Prostate gland (tissue), 2 donors: ENCODE results near the gene SPA17.

Source experiments
- POLR2A ChIP-seq: fragments of 450-650 bp; IDR thresholded peaks from one replicate; pipeline ENCODE4 v1.6.1; 2016; ENCODE audit warnings: antibody characterized with exemption, mild to moderate bottlenecking
- POLR2AphosphoS5 ChIP-seq: sonication (generic); formaldehyde crosslinking; IDR thresholded peaks from one replicate; pipeline ENCODE4 v1.6.1; 2017; ENCODE audit warnings: antibody characterized with exemption
- TF ChIP-seq, protein P1 (sequence below), 4 experiments: fragments of 200-600 bp in 2 of 4; fragments of 450-650 bp in 2 of 4; sonication (generic) in 2 of 4; IDR thresholded peaks; 1 replicate in 3 of 4; 2 replicates in 1 of 4; pipeline ENCODE4 v1.5.1; 2016 to 2019; ENCODE audit warnings: antibody characterized with exemption in 4 of 4, mild to moderate bottlenecking in 2 of 4, moderate library complexity in 2 of 4

DNA sequence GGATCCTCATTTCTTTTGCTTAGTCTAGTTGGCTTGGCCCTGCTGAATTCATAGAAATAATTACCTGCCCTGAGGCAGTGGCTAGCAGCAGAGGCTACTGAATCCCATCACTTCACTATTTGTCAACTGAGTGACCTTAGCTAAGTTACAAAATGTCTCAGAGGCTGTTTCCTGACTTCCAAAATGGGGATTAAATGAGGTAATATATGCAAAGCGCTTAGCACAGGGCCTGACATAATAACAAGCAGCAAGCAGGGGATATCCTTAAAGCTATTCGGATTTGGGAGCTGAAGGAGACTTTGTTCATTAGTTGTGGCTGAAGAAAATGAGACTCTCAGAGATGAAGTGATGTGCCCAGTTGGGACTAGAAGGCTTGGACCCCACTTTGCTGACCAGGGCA, 68.9 kb downstream of the SPA17 start:
- TF ChIP-seq, protein P1, sequence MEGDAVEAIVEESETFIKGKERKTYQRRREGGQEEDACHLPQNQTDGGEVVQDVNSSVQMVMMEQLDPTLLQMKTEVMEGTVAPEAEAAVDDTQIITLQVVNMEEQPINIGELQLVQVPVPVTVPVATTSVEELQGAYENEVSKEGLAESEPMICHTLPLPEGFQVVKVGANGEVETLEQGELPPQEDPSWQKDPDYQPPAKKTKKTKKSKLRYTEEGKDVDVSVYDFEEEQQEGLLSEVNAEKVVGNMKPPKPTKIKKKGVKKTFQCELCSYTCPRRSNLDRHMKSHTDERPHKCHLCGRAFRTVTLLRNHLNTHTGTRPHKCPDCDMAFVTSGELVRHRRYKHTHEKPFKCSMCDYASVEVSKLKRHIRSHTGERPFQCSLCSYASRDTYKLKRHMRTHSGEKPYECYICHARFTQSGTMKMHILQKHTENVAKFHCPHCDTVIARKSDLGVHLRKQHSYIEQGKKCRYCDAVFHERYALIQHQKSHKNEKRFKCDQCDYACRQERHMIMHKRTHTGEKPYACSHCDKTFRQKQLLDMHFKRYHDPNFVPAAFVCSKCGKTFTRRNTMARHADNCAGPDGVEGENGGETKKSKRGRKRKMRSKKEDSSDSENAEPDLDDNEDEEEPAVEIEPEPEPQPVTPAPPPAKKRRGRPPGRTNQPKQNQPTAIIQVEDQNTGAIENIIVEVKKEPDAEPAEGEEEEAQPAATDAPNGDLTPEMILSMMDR (IDR thresholded peaks at IDR 0.05): no peak
- TF ChIP-seq POLR2A (no peak), POLR2AphosphoS5 (no peak)
